GM18517 (cell line): Measurements from ENCODE around the gene KCNQ1OT1.

Source experiments
- ATAC-seq: cut with Tn5 transposase; IDR thresholded peaks from one replicate; pipeline ENCODE4 v1.9.1; 2021; ENCODE audit warnings: mild to moderate bottlenecking, moderate library complexity; ENCODE audit not compliant: unreplicated experiment

Gene KCNQ1OT1

GRCh38 chr11:2612884-2613571, 86.8 kb downstream of the KCNQ1OT1 start:
- ATAC-seq = no peak

- ATAC-seq = no peak
These were observed 90.4 kb downstream of the KCNQ1OT1 start for GRCh38 chr11:2609345-2609744.

GRCh38 chr11:2599561-2600189, 100.1 kb downstream of the KCNQ1OT1 start:
- no peak for ATAC-seq

- ATAC-seq = no peak
These were observed 104.6 kb downstream of the KCNQ1OT1 start for GRCh38 chr11:2595204-2595603.

- no peak for ATAC-seq
These were observed 105.5 kb downstream of the KCNQ1OT1 start for GRCh38 chr11:2594267-2594666.

GRCh38 chr11:2593393-2593950, 106.3 kb downstream of the KCNQ1OT1 start:
- ATAC-seq = no peak

- no peak for ATAC-seq
These were observed 107.0 kb downstream of the KCNQ1OT1 start for GRCh38 chr11:2592559-2593392.

- ATAC-seq = no peak
These were observed 108.0 kb downstream of the KCNQ1OT1 start for GRCh38 chr11:2591805-2592204.

GRCh38 chr11:2590965-2591754, 108.6 kb downstream of the KCNQ1OT1 start:
- no peak for ATAC-seq

GRCh38 chr11:2590131-2590964, 109.4 kb downstream of the KCNQ1OT1 start:
- no peak for ATAC-seq

GRCh38 chr11:2589538-2589934, 110.3 kb downstream of the KCNQ1OT1 start:
- ATAC-seq = no peak

- ATAC-seq = no peak
These were observed 110.8 kb downstream of the KCNQ1OT1 start for GRCh38 chr11:2588809-2589537.

GRCh38 chr11:2587976-2588748, 111.6 kb downstream of the KCNQ1OT1 start:
- no peak for ATAC-seq

GRCh38 chr11:2587132-2587930, 112.5 kb downstream of the KCNQ1OT1 start:
- ATAC-seq = no peak

GRCh38 chr11:2586793-2587131, 113.0 kb downstream of the KCNQ1OT1 start:
- no peak for ATAC-seq

- no peak for ATAC-seq
These were observed 113.6 kb downstream of the KCNQ1OT1 start for GRCh38 chr11:2586087-2586792.

GRCh38 chr11:2585566-2586086, 114.2 kb downstream of the KCNQ1OT1 start:
- ATAC-seq = no peak
